Measurements from ENCODE around the gene CCSAP.

CCSAP gene

GRCh38 chr1:229342656-229343569 is at the start of gene CCSAP:
Gene CCSAP (minus strand): TSS chr1:229343047. CDS start chr1:229342465, 582 bp downstream.
- TF ChIP-seq CTCF (IDR thresholded peaks at IDR 0.05; ENCODE audit: extremely low read depth, missing control alignments), result no peak
- DNase-seq (ENCODE audit: low spot score), result peak; percentile 75

GRCh38 chr1:229390130-229390529 is 47.3 kb upstream of the CCSAP start:
- no peak for DNase-seq (ENCODE audit: low spot score)
- no peak for TF ChIP-seq CTCF (IDR thresholded peaks at IDR 0.05; ENCODE audit: extremely low read depth, missing control alignments)

- no peak for DNase-seq (ENCODE audit: low spot score)
- no peak for TF ChIP-seq CTCF (IDR thresholded peaks at IDR 0.05; ENCODE audit: extremely low read depth, missing control alignments)
Observed at GRCh38 chr1:229388897-229389580, 46.2 kb upstream of the CCSAP start.

- TF ChIP-seq CTCF (IDR thresholded peaks at IDR 0.05; ENCODE audit: extremely low read depth, missing control alignments), result no peak
- DNase-seq (ENCODE audit: low spot score), result no peak
Observed at GRCh38 chr1:229385853-229386456, 43.1 kb upstream of the CCSAP start.

GRCh38 chr1:229384822-229385221 is 42.0 kb upstream of the CCSAP start:
- no peak for DNase-seq (ENCODE audit: low spot score)
- no peak for TF ChIP-seq CTCF (IDR thresholded peaks at IDR 0.05; ENCODE audit: extremely low read depth, missing control alignments)

GRCh38 chr1:229383961-229384360 is 41.1 kb upstream of the CCSAP start:
- TF ChIP-seq CTCF (IDR thresholded peaks at IDR 0.05; ENCODE audit: extremely low read depth, missing control alignments), result no peak
- no peak for DNase-seq (ENCODE audit: low spot score)

GRCh38 chr1:229383188-229383587 is 40.3 kb upstream of the CCSAP start:
- DNase-seq (ENCODE audit: low spot score), result no peak
- no peak for TF ChIP-seq CTCF (IDR thresholded peaks at IDR 0.05; ENCODE audit: extremely low read depth, missing control alignments)
